Stomach smooth muscle (tissue), 2 donors: ENCODE data around the gene MMP3.
"Not testable (repeated sequence)": the region's sequence is repeated elsewhere in the genome, so short reads cannot be mapped to it uniquely, and the experiment has no call there.

Experiments used
- H3K27ac ChIP-seq: one replicate; pipeline ENCODE4 v1.7.0; 2013; ENCODE audit warnings: mild to moderate bottlenecking, low read length, inconsistent platforms
- H3K27me3 ChIP-seq, 2 donors: one replicate each; pipeline ENCODE4 v1.7.0; 2013; ENCODE audit warnings: low read length in 2 of 2; ENCODE audit not compliant: insufficient read depth in 2 of 2, control insufficient read depth in 1 of 2
- H3K36me3 ChIP-seq, 2 donors: one replicate each; pipeline ENCODE4 v1.7.0; 2013; ENCODE audit warnings: low read length in 2 of 2; ENCODE audit not compliant: control insufficient read depth in 2 of 2, insufficient read depth in 2 of 2
- H3K4me1 ChIP-seq: one replicate; pipeline ENCODE4 v1.7.0; 2013; ENCODE audit warnings: low read length; ENCODE audit not compliant: control insufficient read depth, insufficient read depth
- H3K4me3 ChIP-seq, 2 donors: one replicate each; pipeline ENCODE4 v1.7.0; 2013; ENCODE audit warnings: low read length in 2 of 2
- H3K9ac ChIP-seq, 2 donors: one replicate each; pipeline ENCODE4 v1.7.0; 2013; ENCODE audit warnings: low read length in 2 of 2, mild to moderate bottlenecking in 1 of 2
- H3K9me3 ChIP-seq, 2 donors: one replicate each; pipeline ENCODE4 v1.7.0; 2013; ENCODE audit warnings: low read length in 2 of 2; ENCODE audit not compliant: control insufficient read depth in 2 of 2
- donor health status: healthy.
- donor health status: Pancreatic carcinoma.

MMP3 gene

DNA sequence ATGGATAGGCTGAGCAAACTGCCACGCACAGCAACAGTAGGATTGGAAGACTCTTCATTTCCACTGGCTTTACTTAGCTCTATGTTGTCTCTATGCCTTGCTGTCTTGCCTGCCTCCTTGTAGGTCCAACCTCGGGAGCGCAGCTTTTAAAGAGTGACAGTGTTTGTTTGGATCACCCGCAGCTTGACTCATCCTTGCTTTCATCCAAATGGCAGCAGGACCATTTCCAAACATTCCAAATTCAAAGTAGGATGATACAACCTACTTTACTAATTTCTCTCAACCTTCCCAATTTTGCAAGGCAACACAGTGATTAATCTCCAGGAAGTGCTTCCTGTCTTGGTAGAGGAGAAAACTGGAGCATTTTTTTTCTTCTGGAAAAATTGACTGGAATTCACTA lies at the start of gene MMP3:
MMP3 (minus strand) TSS at position 121 of the 400 bp plus-strand sequence; CDS start at position 58, 63 bp downstream.
- Histone ChIP-seq H3K4me3 (no peak within 1 kb of the TSS), H3K4me1 (no peaks in the 10 kb centered on the region), H3K9me3 (no peaks in the 10 kb centered on the region), H3K36me3 (no peaks in the 10 kb centered on the region), H3K27ac (no peak within 1 kb of the TSS), H3K27me3 (no peaks in the 10 kb centered on the region), H3K9ac (no peak within 1 kb of the TSS)

GRCh38 chr11:102891736-102892135 lies 48.3 kb upstream of the MMP3 start:
- Histone ChIP-seq H3K4me3 (no peak overlapping the region), H3K27ac (no peak overlapping the region), H3K4me1 (no peaks in the 10 kb centered on the region), H3K36me3 (no peaks in the 10 kb centered on the region), H3K9me3 (no peaks in the 10 kb centered on the region), H3K9ac (no peak overlapping the region), H3K27me3 (peaks cover 0 to 2% of the 10 kb centered on the region in 2 donors)

DNA sequence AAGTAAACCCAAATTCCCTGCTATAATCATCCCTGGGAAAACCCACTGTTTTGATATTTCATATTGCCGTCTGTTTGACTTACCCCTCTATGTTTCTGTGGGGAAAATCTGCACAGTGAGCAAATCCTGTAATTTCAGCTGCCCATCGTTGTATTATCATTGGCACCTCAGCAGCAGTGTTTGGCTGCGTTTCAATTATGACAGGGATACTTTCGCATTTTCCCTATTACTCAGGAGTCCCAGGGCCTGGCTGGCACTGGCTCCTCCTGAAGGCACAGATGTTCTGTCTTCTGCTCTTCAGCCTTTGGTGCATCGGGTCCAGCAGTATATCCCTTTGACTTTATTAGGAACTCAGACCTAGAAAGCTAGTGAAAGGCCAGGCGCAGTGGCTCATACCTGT lies 43.6 kb upstream of the MMP3 start:
- Histone ChIP-seq H3K4me3 (no peak overlapping the region), H3K36me3 (no peaks in the 10 kb centered on the region), H3K4me1 (no peaks in the 10 kb centered on the region), H3K27me3 (peaks cover 0 to 2% of the 10 kb centered on the region in 2 donors), H3K9me3 (no peaks in the 10 kb centered on the region), H3K27ac (no peak overlapping the region), H3K9ac (no peak overlapping the region)

DNA sequence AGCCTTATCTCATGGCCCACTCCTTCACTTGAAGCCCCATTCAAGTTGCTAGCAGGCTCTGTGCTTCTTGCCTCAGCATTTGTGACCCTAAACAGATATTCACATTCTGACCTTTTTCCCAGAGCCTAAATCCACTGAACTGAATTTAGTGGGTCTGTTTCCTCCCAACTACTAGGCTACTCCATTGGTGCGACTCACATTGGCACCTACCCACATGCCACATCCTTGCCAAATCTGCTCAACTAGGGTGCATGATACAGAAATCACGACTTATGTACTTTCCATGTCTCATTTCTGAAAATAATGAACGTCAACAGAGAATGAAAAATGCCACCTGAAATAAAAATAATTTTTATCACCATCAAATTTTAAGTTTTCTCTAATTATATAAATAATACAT lies 39.7 kb upstream of the MMP3 start:
- Histone ChIP-seq H3K4me3 (no peak overlapping the region), H3K36me3 (no peaks in the 10 kb centered on the region), H3K27ac (no peak overlapping the region), H3K4me1 (no peaks in the 10 kb centered on the region), H3K9me3 (no peaks in the 10 kb centered on the region), H3K27me3 (no peaks in the 10 kb centered on the region), H3K9ac (no peak overlapping the region)

- no peaks in the 10 kb centered on the region for H3K4me1 ChIP-seq
- no peak overlapping the region for H3K27ac ChIP-seq
Measured at GRCh38 chr11:102882389-102883024, 39.1 kb upstream of the MMP3 start.

DNA sequence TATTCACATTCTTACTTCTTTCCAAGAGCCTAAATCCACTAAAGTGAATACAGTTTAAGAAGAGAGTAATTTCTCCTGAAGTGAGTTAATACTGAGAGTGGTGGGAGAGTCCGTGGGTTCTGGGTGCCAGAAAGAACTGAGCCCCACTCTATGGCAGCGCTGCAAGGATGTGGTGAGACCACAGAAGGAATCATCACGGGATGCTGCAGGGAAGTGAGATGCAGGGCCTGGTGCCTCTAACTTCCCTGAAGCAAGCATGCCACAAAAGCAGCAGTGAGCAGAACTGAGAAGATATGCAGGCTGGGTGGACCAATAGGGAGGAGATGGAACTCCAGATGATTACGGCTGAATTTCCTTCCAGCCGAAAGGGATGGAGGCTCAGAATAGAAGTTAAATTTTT lies 36.4 kb upstream of the MMP3 start:
- Histone ChIP-seq H3K4me1 (no peaks in the 10 kb centered on the region), H3K9ac (no peak overlapping the region), H3K36me3 (no peaks in the 10 kb centered on the region), H3K9me3 (no peaks in the 10 kb centered on the region), H3K27me3 (no peaks in the 10 kb centered on the region), H3K4me3 (no peak overlapping the region), H3K27ac (no peak overlapping the region)

More at GRCh38 chr11:102882389-102883024, 39.1 kb upstream of the MMP3 start:
- Histone ChIP-seq H3K9ac (no peak overlapping the region), H3K4me3 (no peak overlapping the region), H3K9me3 (no peaks in the 10 kb centered on the region), H3K36me3 (no peaks in the 10 kb centered on the region), H3K27me3 (no peaks in the 10 kb centered on the region)

DNA sequence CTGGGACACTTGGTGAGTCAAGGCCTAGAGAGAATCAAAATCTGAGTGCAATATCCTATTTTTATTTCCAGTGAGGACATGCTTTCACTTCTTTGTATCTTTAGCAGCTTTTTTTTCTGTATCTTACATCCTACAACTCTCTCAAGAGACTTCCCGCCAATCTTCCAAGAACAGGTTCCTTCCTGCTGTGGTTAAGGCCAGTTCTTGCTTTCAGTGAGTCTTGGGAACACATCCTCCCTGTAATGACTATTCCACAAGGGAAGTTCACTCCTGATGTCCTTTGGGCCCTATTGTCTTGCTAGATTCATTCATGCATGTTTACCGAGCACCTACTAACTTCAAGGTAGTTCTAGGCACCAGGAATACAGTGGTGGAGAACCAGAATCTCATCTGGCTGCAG lies 35.2 kb upstream of the MMP3 start:
- Histone ChIP-seq H3K9me3 (no peaks in the 10 kb centered on the region), H3K4me1 (no peaks in the 10 kb centered on the region), H3K27me3 (no peaks in the 10 kb centered on the region), H3K27ac (no peak overlapping the region), H3K9ac (no peak overlapping the region), H3K4me3 (no peak overlapping the region), H3K36me3 (no peaks in the 10 kb centered on the region)

- H3K4me3 ChIP-seq, result no peak within 1 kb of the TSS
- H3K4me1 ChIP-seq, result no peaks in the 10 kb centered on the region
- H3K27me3 ChIP-seq, result no peaks in the 10 kb centered on the region
- no peak within 1 kb of the TSS for H3K9ac ChIP-seq
- no peaks in the 10 kb centered on the region for H3K36me3 ChIP-seq
- H3K27ac ChIP-seq, result no peak within 1 kb of the TSS
- H3K9me3 ChIP-seq, result no peaks in the 10 kb centered on the region
Measured at GRCh38 chr11:102874852-102875251, 31.4 kb upstream of the MMP3 start, which contains the start of gene MMP12. Gene MMP12, minus strand, starts transcription at chr11:102874982. Its CDS starts 45 bp downstream, at chr11:102874937.

DNA sequence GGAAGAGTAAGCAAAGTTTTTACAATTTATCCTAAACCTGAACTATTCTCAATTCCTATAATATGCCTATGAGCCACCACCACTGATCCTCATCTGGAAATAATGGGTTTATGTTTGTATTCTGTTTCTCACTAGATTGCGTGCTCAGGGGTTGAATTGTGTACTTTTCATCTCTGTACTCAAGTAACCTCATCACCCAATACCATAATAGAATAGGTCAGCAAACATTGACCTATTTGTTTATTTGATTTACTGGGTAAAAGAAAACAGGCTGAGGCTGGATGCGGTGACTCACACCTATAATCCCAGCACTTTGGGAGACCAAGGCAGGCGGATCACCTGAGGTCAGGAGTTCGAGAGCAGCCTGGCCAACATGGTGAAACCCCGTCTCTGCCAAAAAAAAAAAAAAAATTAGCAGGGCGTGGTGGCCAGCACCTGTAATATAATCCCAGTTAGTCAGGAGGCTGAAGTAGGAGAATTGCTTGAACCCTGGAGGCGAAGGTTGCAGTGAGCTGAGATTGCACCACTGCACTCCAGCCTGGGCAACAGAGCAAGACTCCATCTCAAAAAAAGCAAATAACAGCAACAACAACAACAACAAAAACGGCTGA lies 26.1 kb upstream of the MMP3 start:
- not testable (repeated sequence) for H3K27me3 ChIP-seq, H3K9me3 ChIP-seq, H3K36me3 ChIP-seq, H3K9ac ChIP-seq, H3K4me3 ChIP-seq, H3K27ac ChIP-seq, H3K4me1 ChIP-seq

DNA sequence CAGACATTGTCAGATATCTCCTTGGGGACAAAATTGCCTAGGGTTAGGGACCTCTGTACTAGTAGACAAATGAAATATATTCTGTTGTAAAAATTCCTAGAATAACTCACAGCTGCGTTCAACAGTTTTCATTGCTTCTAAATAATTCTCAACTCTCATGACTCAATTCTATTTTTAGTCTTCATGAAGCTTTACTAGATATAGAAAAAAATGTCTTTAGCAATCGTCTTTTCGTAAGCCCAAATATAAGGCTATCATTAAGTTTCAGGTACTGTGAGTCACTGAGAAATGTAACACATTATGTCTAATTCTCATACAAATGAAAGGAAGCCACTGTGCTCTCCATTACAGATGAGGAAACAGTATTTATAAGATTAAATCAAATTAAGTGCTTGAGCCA lies 24.9 kb upstream of the MMP3 start:
- Histone ChIP-seq H3K27me3 (no peaks in the 10 kb centered on the region), H3K4me3 (no peak overlapping the region), H3K9ac (no peak overlapping the region), H3K9me3 (no peaks in the 10 kb centered on the region), H3K4me1 (no peaks in the 10 kb centered on the region), H3K27ac (no peak overlapping the region), H3K36me3 (no peaks in the 10 kb centered on the region)

- Histone ChIP-seq H3K27me3 (no peaks in the 10 kb centered on the region), H3K9ac (no peak overlapping the region), H3K4me3 (no peak overlapping the region), H3K36me3 (no peaks in the 10 kb centered on the region), H3K4me1 (no peaks in the 10 kb centered on the region), H3K9me3 (no peaks in the 10 kb centered on the region), H3K27ac (peak overlapping the region; percentile 56)
Measured at GRCh38 chr11:102864724-102865123, 21.3 kb upstream of the MMP3 start.
